ENCODE measurements around the gene GNAZ.

DNA sequence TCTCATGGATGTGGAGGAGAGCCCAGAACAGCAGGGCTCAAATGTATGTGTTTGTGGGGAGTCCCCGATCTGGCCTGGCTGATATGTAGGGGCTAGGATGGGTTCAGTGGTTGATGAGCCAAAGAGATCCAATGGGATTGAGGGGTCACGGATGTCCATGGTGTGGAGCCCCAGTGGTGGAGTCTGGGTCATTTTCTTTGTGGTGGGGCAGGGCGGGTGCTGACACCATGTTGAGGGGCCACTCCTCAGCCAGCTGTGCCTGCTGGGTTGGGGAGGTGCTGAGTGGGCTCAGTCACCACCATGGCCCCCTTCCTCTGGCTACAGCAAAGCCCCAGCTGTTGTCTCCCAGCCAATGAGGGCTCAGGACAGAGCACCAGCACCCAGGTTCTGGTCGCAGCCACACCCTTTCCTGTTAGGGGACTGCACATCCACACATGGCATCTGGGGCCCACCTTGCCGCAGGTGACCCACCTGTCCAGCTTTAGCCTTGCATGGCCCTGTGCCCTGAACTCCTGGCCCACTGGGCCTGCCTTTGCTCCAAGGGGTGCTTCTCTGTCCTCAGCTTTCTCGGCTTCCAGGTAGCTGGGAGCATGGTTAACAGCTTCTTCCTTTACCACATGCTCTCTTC lies 3.2 kb upstream of the GNAZ start:
- no peak for TF ChIP-seq POLR2A (IDR thresholded peaks at IDR 0.05; ENCODE audit: low read length)
- TF ChIP-seq SMC3 (IDR thresholded peaks at IDR 0.05), result no peak
- TF ChIP-seq, protein P1, sequence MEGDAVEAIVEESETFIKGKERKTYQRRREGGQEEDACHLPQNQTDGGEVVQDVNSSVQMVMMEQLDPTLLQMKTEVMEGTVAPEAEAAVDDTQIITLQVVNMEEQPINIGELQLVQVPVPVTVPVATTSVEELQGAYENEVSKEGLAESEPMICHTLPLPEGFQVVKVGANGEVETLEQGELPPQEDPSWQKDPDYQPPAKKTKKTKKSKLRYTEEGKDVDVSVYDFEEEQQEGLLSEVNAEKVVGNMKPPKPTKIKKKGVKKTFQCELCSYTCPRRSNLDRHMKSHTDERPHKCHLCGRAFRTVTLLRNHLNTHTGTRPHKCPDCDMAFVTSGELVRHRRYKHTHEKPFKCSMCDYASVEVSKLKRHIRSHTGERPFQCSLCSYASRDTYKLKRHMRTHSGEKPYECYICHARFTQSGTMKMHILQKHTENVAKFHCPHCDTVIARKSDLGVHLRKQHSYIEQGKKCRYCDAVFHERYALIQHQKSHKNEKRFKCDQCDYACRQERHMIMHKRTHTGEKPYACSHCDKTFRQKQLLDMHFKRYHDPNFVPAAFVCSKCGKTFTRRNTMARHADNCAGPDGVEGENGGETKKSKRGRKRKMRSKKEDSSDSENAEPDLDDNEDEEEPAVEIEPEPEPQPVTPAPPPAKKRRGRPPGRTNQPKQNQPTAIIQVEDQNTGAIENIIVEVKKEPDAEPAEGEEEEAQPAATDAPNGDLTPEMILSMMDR (IDR thresholded peaks at IDR 0.05), result no peak
- no peak for TF ChIP-seq ZSCAN20 (CRISPR knock-in tag; IDR thresholded peaks at IDR 0.05)
- TF ChIP-seq NPAS2 (CRISPR knock-in tag; IDR thresholded peaks at IDR 0.05; ENCODE audit: borderline replicate concordance), result no peak
- no peak for TF ChIP-seq REST (IDR thresholded peaks at IDR 0.05)
- TF ChIP-seq RFX5 (IDR thresholded peaks at IDR 0.05), result no peak
- no peak for TF ChIP-seq CHD2 (IDR thresholded peaks at IDR 0.05; ENCODE audit: low read length, partially characterized antibody)
- TF ChIP-seq NFE2L2 (conservative IDR thresholded peaks at IDR 0.05; ENCODE audit: low read length), result no peak
- no peak for TF ChIP-seq BHLHE40 (IDR thresholded peaks at IDR 0.05; ENCODE audit: low read depth, low read length)
- TF ChIP-seq, protein P2, sequence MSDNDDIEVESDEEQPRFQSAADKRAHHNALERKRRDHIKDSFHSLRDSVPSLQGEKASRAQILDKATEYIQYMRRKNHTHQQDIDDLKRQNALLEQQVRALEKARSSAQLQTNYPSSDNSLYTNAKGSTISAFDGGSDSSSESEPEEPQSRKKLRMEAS (IDR thresholded peaks at IDR 0.05), result no peak

Measured in A549 (cell line).